ENCODE results near the gene PI3. TPM values are rescaled to one million over a fixed set of nuclear protein-coding genes. Genes with fewer than 3 reads are reported as not detected.

The PI3 gene
- total and polyA plus RNA-seq, 2 experiments from 2014 or later = not detected

DNA sequence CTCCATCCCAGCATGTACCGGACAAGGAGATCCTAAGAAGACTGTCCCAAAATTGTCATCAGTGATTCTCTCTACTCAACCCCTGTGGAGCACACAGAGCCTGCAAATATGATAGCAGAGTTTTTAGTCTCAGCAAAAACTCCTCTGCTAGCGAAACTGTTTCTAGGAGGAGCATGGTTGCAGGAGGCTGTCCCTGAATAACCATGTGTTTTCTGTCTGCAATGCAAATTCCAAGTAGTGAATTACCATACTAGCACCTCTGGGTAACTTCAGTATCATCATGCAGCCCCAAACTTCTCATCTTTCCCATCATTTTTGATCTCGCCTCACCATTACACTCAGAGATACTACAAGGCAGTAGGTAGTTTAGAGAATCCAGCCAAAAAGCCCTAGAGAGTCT is 25.6 kb upstream of the PI3 start:
- no peaks in the 10 kb centered on the region for H3K36me3 Mint-ChIP-seq (ENCODE audit: low read depth)
- H3K4me1 Mint-ChIP-seq = no peaks in the 10 kb centered on the region
- DNase-seq (ENCODE audit: low spot score) = no peak
- Histone ChIP-seq H3K27ac (ENCODE audit: low read depth) (no peak overlapping the region), H3K27me3 (ENCODE audit: insufficient read depth) (no peaks in the 10 kb centered on the region), H3K4me1 (ENCODE audit: insufficient read depth) (no peaks in the 10 kb centered on the region), H3K4me2 (no peak overlapping the region), H4K20me1 (replicated peaks; ENCODE audit: insufficient read depth) (no peaks in the 10 kb centered on the region), H3K9me2 (ENCODE audit: insufficient read depth) (no peaks in the 10 kb centered on the region; the same call in 1 of the 2 replicates), H3K4me3 (no peak overlapping the region), H3F3A (replicated peaks; ENCODE audit: low read depth) (no peaks in the 10 kb centered on the region), H2AFZ (no peak overlapping the region), H3K79me2 (replicated peaks; ENCODE audit: insufficient read depth) (no peaks in the 10 kb centered on the region), H3K36me3 (ENCODE audit: insufficient read depth) (no peaks in the 10 kb centered on the region)
- peaks cover 5% of the 10 kb centered on the region for H3K27me3 Mint-ChIP-seq (ENCODE audit: insufficient read depth, low read depth, poor library complexity)
- no peak overlapping the region for H3K4me3 Mint-ChIP-seq
- ATAC-seq = no peak
- no peaks in the 10 kb centered on the region for H3K9me3 Mint-ChIP-seq
- TF ChIP-seq, protein P1, sequence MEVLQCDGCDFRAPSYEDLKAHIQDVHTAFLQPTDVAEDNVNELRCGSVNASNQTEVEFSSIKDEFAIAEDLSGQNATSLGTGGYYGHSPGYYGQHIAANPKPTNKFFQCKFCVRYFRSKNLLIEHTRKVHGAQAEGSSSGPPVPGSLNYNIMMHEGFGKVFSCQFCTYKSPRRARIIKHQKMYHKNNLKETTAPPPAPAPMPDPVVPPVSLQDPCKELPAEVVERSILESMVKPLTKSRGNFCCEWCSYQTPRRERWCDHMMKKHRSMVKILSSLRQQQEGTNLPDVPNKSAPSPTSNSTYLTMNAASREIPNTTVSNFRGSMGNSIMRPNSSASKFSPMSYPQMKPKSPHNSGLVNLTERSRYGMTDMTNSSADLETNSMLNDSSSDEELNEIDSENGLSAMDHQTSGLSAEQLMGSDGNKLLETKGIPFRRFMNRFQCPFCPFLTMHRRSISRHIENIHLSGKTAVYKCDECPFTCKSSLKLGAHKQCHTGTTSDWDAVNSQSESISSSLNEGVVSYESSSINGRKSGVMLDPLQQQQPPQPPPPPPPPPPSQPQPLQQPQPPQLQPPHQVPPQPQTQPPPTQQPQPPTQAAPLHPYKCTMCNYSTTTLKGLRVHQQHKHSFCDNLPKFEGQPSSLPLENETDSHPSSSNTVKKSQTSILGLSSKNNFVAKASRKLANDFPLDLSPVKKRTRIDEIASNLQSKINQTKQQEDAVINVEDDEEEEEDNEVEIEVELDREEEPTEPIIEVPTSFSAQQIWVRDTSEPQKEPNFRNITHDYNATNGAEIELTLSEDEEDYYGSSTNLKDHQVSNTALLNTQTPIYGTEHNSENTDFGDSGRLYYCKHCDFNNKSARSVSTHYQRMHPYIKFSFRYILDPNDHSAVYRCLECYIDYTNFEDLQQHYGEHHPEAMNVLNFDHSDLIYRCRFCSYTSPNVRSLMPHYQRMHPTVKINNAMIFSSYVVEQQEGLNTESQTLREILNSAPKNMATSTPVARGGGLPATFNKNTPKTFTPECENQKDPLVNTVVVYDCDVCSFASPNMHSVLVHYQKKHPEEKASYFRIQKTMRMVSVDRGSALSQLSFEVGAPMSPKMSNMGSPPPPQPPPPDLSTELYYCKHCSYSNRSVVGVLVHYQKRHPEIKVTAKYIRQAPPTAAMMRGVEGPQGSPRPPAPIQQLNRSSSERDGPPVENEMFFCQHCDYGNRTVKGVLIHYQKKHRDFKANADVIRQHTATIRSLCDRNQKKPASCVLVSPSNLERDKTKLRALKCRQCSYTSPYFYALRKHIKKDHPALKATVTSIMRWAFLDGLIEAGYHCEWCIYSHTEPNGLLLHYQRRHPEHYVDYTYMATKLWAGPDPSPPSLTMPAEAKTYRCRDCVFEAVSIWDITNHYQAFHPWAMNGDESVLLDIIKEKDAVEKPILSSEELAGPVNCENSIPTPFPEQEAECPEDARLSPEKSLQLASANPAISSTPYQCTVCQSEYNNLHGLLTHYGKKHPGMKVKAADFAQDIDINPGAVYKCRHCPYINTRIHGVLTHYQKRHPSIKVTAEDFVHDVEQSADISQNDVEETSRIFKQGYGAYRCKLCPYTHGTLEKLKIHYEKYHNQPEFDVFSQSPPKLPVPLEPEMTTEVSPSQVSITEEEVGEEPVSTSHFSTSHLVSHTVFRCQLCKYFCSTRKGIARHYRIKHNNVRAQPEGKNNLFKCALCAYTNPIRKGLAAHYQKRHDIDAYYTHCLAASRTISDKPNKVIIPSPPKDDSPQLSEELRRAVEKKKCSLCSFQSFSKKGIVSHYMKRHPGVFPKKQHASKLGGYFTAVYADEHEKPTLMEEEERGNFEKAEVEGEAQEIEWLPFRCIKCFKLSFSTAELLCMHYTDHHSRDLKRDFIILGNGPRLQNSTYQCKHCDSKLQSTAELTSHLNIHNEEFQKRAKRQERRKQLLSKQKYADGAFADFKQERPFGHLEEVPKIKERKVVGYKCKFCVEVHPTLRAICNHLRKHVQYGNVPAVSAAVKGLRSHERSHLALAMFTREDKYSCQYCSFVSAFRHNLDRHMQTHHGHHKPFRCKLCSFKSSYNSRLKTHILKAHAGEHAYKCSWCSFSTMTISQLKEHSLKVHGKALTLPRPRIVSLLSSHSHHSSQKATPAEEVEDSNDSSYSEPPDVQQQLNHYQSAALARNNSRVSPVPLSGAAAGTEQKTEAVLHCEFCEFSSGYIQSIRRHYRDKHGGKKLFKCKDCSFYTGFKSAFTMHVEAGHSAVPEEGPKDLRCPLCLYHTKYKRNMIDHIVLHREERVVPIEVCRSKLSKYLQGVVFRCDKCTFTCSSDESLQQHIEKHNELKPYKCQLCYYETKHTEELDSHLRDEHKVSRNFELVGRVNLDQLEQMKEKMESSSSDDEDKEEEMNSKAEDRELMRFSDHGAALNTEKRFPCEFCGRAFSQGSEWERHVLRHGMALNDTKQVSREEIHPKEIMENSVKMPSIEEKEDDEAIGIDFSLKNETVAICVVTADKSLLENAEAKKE (CRISPR knock-in tag; IDR thresholded peaks at IDR 0.05) = no peak
- TF ChIP-seq ZNF114 (CRISPR knock-in tag; IDR thresholded peaks at IDR 0.05) (no peak), STAT1 (IDR thresholded peaks at IDR 0.05; ENCODE audit: unreplicated experiment) (no peak), POLR2AphosphoS5 (IDR thresholded peaks at IDR 0.05; ENCODE audit: low read depth) (no peak), NANOG (IDR thresholded peaks at IDR 0.05; ENCODE audit: borderline replicate concordance) (no peak), EZH2 (IDR thresholded peaks at IDR 0.05; ENCODE audit: low read depth, unreplicated experiment) (no peak), JUNB (IDR thresholded peaks at IDR 0.05; ENCODE audit: unreplicated experiment) (no peak)
- TF ChIP-seq, protein P2, sequence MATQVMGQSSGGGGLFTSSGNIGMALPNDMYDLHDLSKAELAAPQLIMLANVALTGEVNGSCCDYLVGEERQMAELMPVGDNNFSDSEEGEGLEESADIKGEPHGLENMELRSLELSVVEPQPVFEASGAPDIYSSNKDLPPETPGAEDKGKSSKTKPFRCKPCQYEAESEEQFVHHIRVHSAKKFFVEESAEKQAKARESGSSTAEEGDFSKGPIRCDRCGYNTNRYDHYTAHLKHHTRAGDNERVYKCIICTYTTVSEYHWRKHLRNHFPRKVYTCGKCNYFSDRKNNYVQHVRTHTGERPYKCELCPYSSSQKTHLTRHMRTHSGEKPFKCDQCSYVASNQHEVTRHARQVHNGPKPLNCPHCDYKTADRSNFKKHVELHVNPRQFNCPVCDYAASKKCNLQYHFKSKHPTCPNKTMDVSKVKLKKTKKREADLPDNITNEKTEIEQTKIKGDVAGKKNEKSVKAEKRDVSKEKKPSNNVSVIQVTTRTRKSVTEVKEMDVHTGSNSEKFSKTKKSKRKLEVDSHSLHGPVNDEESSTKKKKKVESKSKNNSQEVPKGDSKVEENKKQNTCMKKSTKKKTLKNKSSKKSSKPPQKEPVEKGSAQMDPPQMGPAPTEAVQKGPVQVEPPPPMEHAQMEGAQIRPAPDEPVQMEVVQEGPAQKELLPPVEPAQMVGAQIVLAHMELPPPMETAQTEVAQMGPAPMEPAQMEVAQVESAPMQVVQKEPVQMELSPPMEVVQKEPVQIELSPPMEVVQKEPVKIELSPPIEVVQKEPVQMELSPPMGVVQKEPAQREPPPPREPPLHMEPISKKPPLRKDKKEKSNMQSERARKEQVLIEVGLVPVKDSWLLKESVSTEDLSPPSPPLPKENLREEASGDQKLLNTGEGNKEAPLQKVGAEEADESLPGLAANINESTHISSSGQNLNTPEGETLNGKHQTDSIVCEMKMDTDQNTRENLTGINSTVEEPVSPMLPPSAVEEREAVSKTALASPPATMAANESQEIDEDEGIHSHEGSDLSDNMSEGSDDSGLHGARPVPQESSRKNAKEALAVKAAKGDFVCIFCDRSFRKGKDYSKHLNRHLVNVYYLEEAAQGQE (IDR thresholded peaks at IDR 0.05; ENCODE audit: unreplicated experiment) = no peak
- TF ChIP-seq, protein P3, sequence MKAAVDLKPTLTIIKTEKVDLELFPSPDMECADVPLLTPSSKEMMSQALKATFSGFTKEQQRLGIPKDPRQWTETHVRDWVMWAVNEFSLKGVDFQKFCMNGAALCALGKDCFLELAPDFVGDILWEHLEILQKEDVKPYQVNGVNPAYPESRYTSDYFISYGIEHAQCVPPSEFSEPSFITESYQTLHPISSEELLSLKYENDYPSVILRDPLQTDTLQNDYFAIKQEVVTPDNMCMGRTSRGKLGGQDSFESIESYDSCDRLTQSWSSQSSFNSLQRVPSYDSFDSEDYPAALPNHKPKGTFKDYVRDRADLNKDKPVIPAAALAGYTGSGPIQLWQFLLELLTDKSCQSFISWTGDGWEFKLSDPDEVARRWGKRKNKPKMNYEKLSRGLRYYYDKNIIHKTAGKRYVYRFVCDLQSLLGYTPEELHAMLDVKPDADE (IDR thresholded peaks at IDR 0.05) = no peak
- H3K27ac Mint-ChIP-seq = no peak overlapping the region

All from GM23338 (cell line).